ENCODE data around the gene PDLIM5. TPM values are rescaled to one million over a fixed set of nuclear protein-coding genes. Genes with fewer than 3 reads are reported as not detected.

Gene PDLIM5
- total RNA-seq, 1 experiment from 2014 or later, result 58.0 TPM

- no peak overlapping the region for H3K27ac ChIP-seq (ENCODE audit: insufficient read length, low read depth, low read length)
Measured at GRCh38 chr4:94528792-94529451, 77.2 kb downstream of the PDLIM5 start.

More at GRCh38 chr4:94528792-94529451, 77.2 kb downstream of the PDLIM5 start:
- Mint-ChIP-seq H3K36me3 (ENCODE audit: insufficient read depth in 1 of 3, low read depth in 3 of 3) (peaks cover 0 to 2% (median 0%) of the 10 kb centered on the region in 3 experiments; a peak in 1 of 7 replicates), H3K9me3 (no peaks in the 10 kb centered on the region), H3K27me3 (ENCODE audit: low read depth) (no peaks in the 10 kb centered on the region), H3K4me3 (no peak overlapping the region), H3K4me1 (peaks cover 5 to 17% of the 10 kb centered on the region in 2 experiments), H3K27ac (peak overlapping the region in 2 of 3 experiments; percentile 6 to 44; a peak in 5 of 7 replicates)
- no peak overlapping the region for H3K18ac ChIP-seq (ENCODE audit: insufficient read length, low read depth, low read length)
- no peak overlapping the region for H2BK12ac ChIP-seq (ENCODE audit: insufficient read length, low read depth, low read length)
- no peak overlapping the region for H4K5ac ChIP-seq (ENCODE audit: insufficient read length, low read depth, low read length)
- H2AFZ ChIP-seq (ENCODE audit: low read length), result no peak overlapping the region
- no peak overlapping the region for H2BK20ac ChIP-seq (ENCODE audit: low read depth, low read length, poor library complexity, severe bottlenecking)
- no peaks in the 10 kb centered on the region for H3K23me2 ChIP-seq (ENCODE audit: insufficient read length, low read depth, low read length, poor library complexity, severe bottlenecking)
- H3T11ph ChIP-seq (ENCODE audit: low read length), result no peak overlapping the region
- H3K79me2 ChIP-seq (ENCODE audit: insufficient read depth, low read length), result no peaks in the 10 kb centered on the region
- no peak overlapping the region for H3K56ac ChIP-seq (ENCODE audit: insufficient read length, low read depth, low read length)
- no peak overlapping the region for H3K23ac ChIP-seq (ENCODE audit: insufficient read length, low read depth, low read length)
- H2BK15ac ChIP-seq (ENCODE audit: low read depth, low read length), result no peak overlapping the region
- no peak for DNase-seq
- no peak for TF ChIP-seq CTCF (conservative IDR thresholded peaks at IDR 0.05)
- H3K9me3 ChIP-seq (ENCODE audit: control insufficient read depth, low read depth, low read length), result no peaks in the 10 kb centered on the region
- H3K14ac ChIP-seq (ENCODE audit: insufficient read depth, low read length), result no peak overlapping the region
- no peak overlapping the region for H3K4ac ChIP-seq (ENCODE audit: low read depth, low read length)
- no peak overlapping the region for H2AK5ac ChIP-seq (ENCODE audit: insufficient read length, low read length)
- no peak overlapping the region for H3K9ac ChIP-seq (ENCODE audit: extremely low read depth, insufficient read length, low read length)
- no peak overlapping the region for H3K4me2 ChIP-seq (ENCODE audit: insufficient read depth, insufficient read length, low read length)
- no peaks in the 10 kb centered on the region for H4K20me1 ChIP-seq (ENCODE audit: control insufficient read depth, insufficient read depth, insufficient read length)
- WGBS (ENCODE audit: extremely low coverage, insufficient read length, low lambda C conversion rate), result no CpG with 5 or more reads among the region's 8 CpGs
- no peaks in the 10 kb centered on the region for H3K27me3 ChIP-seq (ENCODE audit: insufficient read depth, low read length)
- no peak overlapping the region for H4K8ac ChIP-seq (replicated peaks; ENCODE audit: insufficient read length, low read depth, low read length)
- no peak overlapping the region for H4K91ac ChIP-seq (ENCODE audit: insufficient read length, low read depth, low read length)
- no peak overlapping the region for H2BK5ac ChIP-seq (ENCODE audit: insufficient read length, low read length)
- no peaks in the 10 kb centered on the region for H3K79me1 ChIP-seq (ENCODE audit: insufficient read depth, low read depth, low read length, poor library complexity, severe bottlenecking)
- no peak overlapping the region for H2BK120ac ChIP-seq (ENCODE audit: low read depth, low read length, poor library complexity, severe bottlenecking)
- peaks cover 3% of the 10 kb centered on the region; the same call in 1 of the 2 replicates for H3K4me1 ChIP-seq (ENCODE audit: insufficient read depth, low read length)

Data from H9 (cell line).